Endothelial cell (in vitro differentiated cells): Measurements from ENCODE around the gene DOCK6. TPM values are rescaled to one million over a fixed set of nuclear protein-coding genes. Genes with fewer than 3 reads are reported as not detected.

Source experiments
- DNase-seq: peaks from one replicate; pipeline ENCODE4 v3.0.0; 2021; ENCODE audit warnings: low spot score
- H3K27ac Mint-ChIP-seq: one replicate; pipeline ENCODE4 v1.8.0; 2021; ENCODE audit warnings: mixed read lengths, inconsistent platforms; ENCODE audit not compliant: unreplicated experiment
- H3K27me3 Mint-ChIP-seq: one replicate; pipeline ENCODE4 v1.8.0; 2021; ENCODE audit warnings: mild to moderate bottlenecking, moderate library complexity, mixed read lengths, inconsistent platforms; ENCODE audit not compliant: unreplicated experiment
- H3K36me3 Mint-ChIP-seq: one replicate; pipeline ENCODE4 v1.8.0; 2021; ENCODE audit warnings: mild to moderate bottlenecking, low read depth, mixed read lengths, inconsistent platforms; ENCODE audit not compliant: unreplicated experiment
- H3K4me1 Mint-ChIP-seq: one replicate; pipeline ENCODE4 v1.8.0; 2021; ENCODE audit warnings: mild to moderate bottlenecking, mixed read lengths, inconsistent platforms; ENCODE audit not compliant: unreplicated experiment
- H3K4me3 Mint-ChIP-seq: one replicate; pipeline ENCODE4 v1.8.0; 2021; ENCODE audit warnings: mild to moderate bottlenecking, mixed read lengths, inconsistent platforms; ENCODE audit not compliant: unreplicated experiment
- H3K9me3 Mint-ChIP-seq: one replicate; pipeline ENCODE4 v1.8.0; 2021; ENCODE audit warnings: mixed read lengths, inconsistent platforms; ENCODE audit not compliant: unreplicated experiment
- CTCF ChIP-seq: fragments of 200-600 bp; sonication (generic); IDR thresholded peaks from one replicate; pipeline ENCODE4 v1.5.0; 2021; ENCODE audit warnings: antibody characterized with exemption; ENCODE audit not compliant: unreplicated experiment
- total RNA-seq: library from RNA; stranded (reverse); fragmentation: NEBNext Ultra II Directional; extraction: Animal tissue kit (Norgen Biotek cat#: 25700); gene quantifications from one replicate; pipeline ENCODE4 v1.2.1, GENCODE V29; 2021; ENCODE audit not compliant: unreplicated experiment

Gene DOCK6
- total RNA-seq, 1 donor from 2014 or later: 411 TPM

GRCh38 chr19:11174336-11174735 lies 88.0 kb downstream of the DOCK6 start:
- no peak for DNase-seq
- Mint-ChIP-seq H3K4me3 (no peak overlapping the region), H3K36me3 (peaks cover 40% of the 10 kb centered on the region), H3K27ac (no peak overlapping the region), H3K9me3 (no peaks in the 10 kb centered on the region), H3K27me3 (peaks cover 7% of the 10 kb centered on the region), H3K4me1 (no peaks in the 10 kb centered on the region)
- TF ChIP-seq CTCF: no peak

- Mint-ChIP-seq H3K27me3 (peaks cover 7% of the 10 kb centered on the region), H3K27ac (peak overlapping the region; percentile 48), H3K4me1 (no peaks in the 10 kb centered on the region), H3K4me3 (peak overlapping the region; percentile 57), H3K36me3 (peaks cover 41% of the 10 kb centered on the region), H3K9me3 (no peaks in the 10 kb centered on the region)
- no peak for TF ChIP-seq CTCF
- no peak for DNase-seq
Observed at GRCh38 chr19:11173516-11174155, 88.7 kb downstream of the DOCK6 start.

- no peak overlapping the region for H3K27ac Mint-ChIP-seq
- TF ChIP-seq CTCF: no peak
- no peak for DNase-seq
- H3K4me1 Mint-ChIP-seq: no peaks in the 10 kb centered on the region
- no peaks in the 10 kb centered on the region for H3K9me3 Mint-ChIP-seq
- H3K4me3 Mint-ChIP-seq: no peak overlapping the region
- peaks cover 47% of the 10 kb centered on the region for H3K36me3 Mint-ChIP-seq
- H3K27me3 Mint-ChIP-seq: peaks cover 4% of the 10 kb centered on the region
Observed at GRCh38 chr19:11172576-11172975, 89.7 kb downstream of the DOCK6 start.

- Mint-ChIP-seq H3K27ac (no peak overlapping the region), H3K36me3 (peaks cover 45% of the 10 kb centered on the region), H3K4me1 (no peaks in the 10 kb centered on the region), H3K9me3 (no peaks in the 10 kb centered on the region), H3K4me3 (no peak overlapping the region), H3K27me3 (peaks cover 7% of the 10 kb centered on the region)
- no peak for DNase-seq
- no peak for TF ChIP-seq CTCF
Observed at GRCh38 chr19:11171144-11171543, 91.2 kb downstream of the DOCK6 start.

GRCh38 chr19:11169896-11170678 lies 92.2 kb downstream of the DOCK6 start:
- H3K4me3 Mint-ChIP-seq: no peak overlapping the region
- no peak for TF ChIP-seq CTCF
- no peak overlapping the region for H3K27ac Mint-ChIP-seq
- H3K4me1 Mint-ChIP-seq: no peaks in the 10 kb centered on the region
- peaks cover 10% of the 10 kb centered on the region for H3K27me3 Mint-ChIP-seq
- DNase-seq: no peak
- no peaks in the 10 kb centered on the region for H3K9me3 Mint-ChIP-seq
- peaks cover 43% of the 10 kb centered on the region for H3K36me3 Mint-ChIP-seq
